MCF 10A (cell line): ENCODE data around the gene FAM187B. TPM values are rescaled to one million over a fixed set of nuclear protein-coding genes. Genes with fewer than 3 reads are reported as not detected.
A peak's percentile ranks its signal among the peaks of the same experiment; 100 is the strongest.

Experiments
- BruUV-seq: library from RNA; stranded (reverse); fragments of 400-500 nt; replicated peaks from 2 replicates; lab custom pipeline; 2021; lab: Mats Ljungman, UMichigan
- CTCF ChIA-PET: fragments of 300-600 bp; sonication (Branson Sonifier 250); formaldehyde crosslinking; extraction: SDS; loops from one replicate; lab custom pipeline; 2021; ENCODE audit warnings: antibody characterized with exemption, inconsistent platforms; lab: Yijun Ruan, JAX
- POLR2A ChIA-PET: fragments of 300-600, 350-650 bp; sonication (Branson Sonifier 250); formaldehyde crosslinking; extraction: SDS; loops from one replicate; lab custom pipeline; 2020; ENCODE audit warnings: antibody characterized with exemption, inconsistent platforms; lab: Yijun Ruan, JAX
- DNase-seq: peaks from one replicate; pipeline ENCODE4 v3.0.0-alpha.2; 2018; ENCODE audit not compliant: unreplicated experiment
- H3K27ac Mint-ChIP-seq: one replicate; pipeline ENCODE4 v1.8.0; 2022; ENCODE audit warnings: mild to moderate bottlenecking, low read depth, mixed read lengths; ENCODE audit not compliant: unreplicated experiment
- H3K27me3 Mint-ChIP-seq: one replicate; pipeline ENCODE4 v1.8.0; 2022; ENCODE audit warnings: mixed read lengths; ENCODE audit not compliant: insufficient read depth, unreplicated experiment
- H3K36me3 Mint-ChIP-seq: one replicate; pipeline ENCODE4 v1.8.0; 2022; ENCODE audit warnings: mild to moderate bottlenecking, moderate library complexity, mixed read lengths; ENCODE audit not compliant: insufficient read depth, unreplicated experiment
- H3K4me1 Mint-ChIP-seq: one replicate; pipeline ENCODE4 v1.8.0; 2022; ENCODE audit warnings: mixed read lengths; ENCODE audit not compliant: insufficient read depth, unreplicated experiment
- H3K4me3 Mint-ChIP-seq: one replicate; pipeline ENCODE4 v1.8.0; 2022; ENCODE audit warnings: mild to moderate bottlenecking, moderate library complexity, mixed read lengths; ENCODE audit not compliant: unreplicated experiment
- H3K9me3 Mint-ChIP-seq: one replicate; pipeline ENCODE4 v1.8.0; 2022; ENCODE audit warnings: mixed read lengths; ENCODE audit not compliant: unreplicated experiment
- CTCF ChIP-seq: fragments of 200-600 bp; IDR thresholded peaks from one replicate; pipeline ENCODE4 v1.8.0; 2022; ENCODE audit warnings: antibody characterized with exemption, mild to moderate bottlenecking; ENCODE audit not compliant: unreplicated experiment
- intact Hi-C: fragments of 100-400 bp; cut with micrococcal nuclease; formaldehyde crosslinking; loops from 2 replicates; pipeline ENCODE4 v1.14.1; 2022
- total RNA-seq: library from RNA; stranded (reverse); gene quantifications from 2 replicates; pipeline ENCODE4 v1.2.3, GENCODE V29; 2022

FAM187B gene
- total RNA-seq, 1 experiment from 2014 or later: not detected

- Mint-ChIP-seq H3K27ac (no peak overlapping the region), H3K9me3 (no peaks in the 10 kb centered on the region), H3K27me3 (no peaks in the 10 kb centered on the region), H3K4me1 (peaks cover 13% of the 10 kb centered on the region), H3K36me3 (no peaks in the 10 kb centered on the region), H3K4me3 (no peak overlapping the region)
- no TSS peak for BruUV-seq
- POLR2A ChIA-PET: interaction anchor here (1.2 kb wide), 1 partner anchor 21 kb away, joined by 3 read pairs; no protein-coding TSS in a partner anchor
- intact Hi-C loops: no loop called here
- no peak for DNase-seq
- CTCF ChIA-PET: no interaction called here
- no peak for TF ChIP-seq CTCF
Measured at GRCh38 chr19:35226748-35227147, 1.8 kb downstream of the FAM187B start.

- BruUV-seq: no TSS peak
- Mint-ChIP-seq H3K27ac (no peak overlapping the region), H3K4me3 (no peak overlapping the region), H3K36me3 (no peaks in the 10 kb centered on the region), H3K27me3 (no peaks in the 10 kb centered on the region), H3K4me1 (peaks cover 13% of the 10 kb centered on the region), H3K9me3 (no peaks in the 10 kb centered on the region)
- no peak for DNase-seq
- ChIA-PET CTCF (no interaction called here), POLR2A (interaction anchor here (1.2 kb wide), 1 partner anchor 22 kb away, joined by 3 read pairs; no protein-coding TSS in a partner anchor)
- intact Hi-C loops: no loop called here
- TF ChIP-seq CTCF: no peak
Measured at GRCh38 chr19:35225951-35226350, 2.6 kb downstream of the FAM187B start.

GRCh38 chr19:35224681-35225571 is 3.6 kb downstream of the FAM187B start:
- CTCF ChIA-PET: interaction anchor here (0.6 kb wide), 1 partner anchor 848 kb away, joined by 5 read pairs; no protein-coding TSS in a partner anchor
- POLR2A ChIA-PET: no interaction called here
- BruUV-seq: no TSS peak
- H3K4me3 Mint-ChIP-seq: no peak overlapping the region
- no peak for TF ChIP-seq CTCF
- peak overlapping the region; percentile 78 for H3K27ac Mint-ChIP-seq
- intact Hi-C loops: no loop called here
- peaks cover 13% of the 10 kb centered on the region for H3K4me1 Mint-ChIP-seq
- H3K27me3 Mint-ChIP-seq: no peaks in the 10 kb centered on the region
- no peaks in the 10 kb centered on the region for H3K36me3 Mint-ChIP-seq
- no peak for DNase-seq
- H3K9me3 Mint-ChIP-seq: no peaks in the 10 kb centered on the region

GRCh38 chr19:35223862-35224505 is 4.6 kb downstream of the FAM187B start:
- H3K4me1 Mint-ChIP-seq: peaks cover 13% of the 10 kb centered on the region
- DNase-seq: no peak
- intact Hi-C loops: no loop called here
- CTCF ChIA-PET: no interaction called here
- no peak overlapping the region for H3K4me3 Mint-ChIP-seq
- peaks cover 8% of the 10 kb centered on the region for H3K9me3 Mint-ChIP-seq
- peak overlapping the region; percentile 78 for H3K27ac Mint-ChIP-seq
- no peak for TF ChIP-seq CTCF
- POLR2A ChIA-PET: interaction anchor here (1.9 kb wide), 1 partner anchor 10 kb away, joined by 8 read pairs; no protein-coding TSS in a partner anchor
- no peaks in the 10 kb centered on the region for H3K36me3 Mint-ChIP-seq
- no TSS peak for BruUV-seq
- no peaks in the 10 kb centered on the region for H3K27me3 Mint-ChIP-seq
